ENCODE measurements around the gene LRFN3.
A peak's percentile ranks its signal among the peaks of the same experiment; 100 is the strongest.

LRFN3 gene

DNA sequence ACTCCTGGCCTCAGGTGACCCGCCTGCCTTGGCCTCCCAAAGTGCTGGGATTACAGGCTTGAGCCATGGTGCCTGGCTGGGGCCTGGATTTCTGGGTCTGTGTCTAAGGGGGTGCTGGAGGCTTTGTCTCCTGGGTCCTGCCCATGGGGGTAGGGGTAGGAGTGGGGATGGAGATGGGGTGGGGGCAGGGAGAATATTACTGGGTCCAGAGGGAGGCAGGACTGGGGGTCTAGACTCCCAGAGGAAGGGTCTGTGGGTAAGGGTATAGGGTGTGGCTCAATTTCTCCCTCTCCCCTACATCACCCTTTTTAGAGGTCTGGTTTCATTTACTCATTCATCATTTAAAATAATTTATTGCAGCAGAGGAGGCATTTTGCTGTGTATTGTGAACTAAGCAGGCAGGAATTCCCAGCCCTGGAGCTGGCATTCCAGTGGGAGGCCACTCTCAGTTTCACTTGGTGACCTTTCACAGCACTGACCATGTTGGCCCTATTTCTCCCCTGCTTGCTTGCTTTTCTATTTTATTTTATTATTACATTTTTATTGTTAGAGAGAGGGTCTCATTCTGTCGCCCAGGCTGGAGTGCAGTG, 35.0 kb upstream of the LRFN3 start:
- H3K4ac ChIP-seq (ENCODE audit: low read depth, low read length) = no peak overlapping the region
- no peak overlapping the region for H2BK120ac ChIP-seq (ENCODE audit: insufficient read depth, low read length, poor library complexity)
- no peak overlapping the region for H2BK5ac ChIP-seq (ENCODE audit: low read depth, low read length, poor library complexity)
- peak overlapping the region; percentile 94 for H2AK5ac ChIP-seq (ENCODE audit: low read length)
- H3K36me3 ChIP-seq (ENCODE audit: control insufficient read depth in 1 of 2, insufficient read depth in 2 of 2, low read length in 2 of 2) = peaks cover 17 to 23% of the 10 kb centered on the region in 2 experiments
- H3K9ac ChIP-seq (ENCODE audit: low read length) = no peak overlapping the region
- WGBS (ENCODE audit: extremely low coverage, insufficient coverage, insufficient read length) = no CpG with 5 or more reads among the region's 2 CpGs
- H3K23ac ChIP-seq (ENCODE audit: low read length) = no peak overlapping the region
- H3K79me1 ChIP-seq (ENCODE audit: low read length) = peaks cover 13% of the 10 kb centered on the region
- no peak overlapping the region for H3K14ac ChIP-seq (ENCODE audit: low read length)
- H3K18ac ChIP-seq (ENCODE audit: low read length) = peak overlapping the region; percentile 54
- peaks cover 13 to 24% of the 10 kb centered on the region in 2 experiments for H3K4me1 ChIP-seq (ENCODE audit: control insufficient read depth in 1 of 2, insufficient read depth in 2 of 2, low read length in 2 of 2)
- no peak overlapping the region for H3K27ac ChIP-seq (ENCODE audit: low read depth, low read length)
- no peak overlapping the region for H3K4me3 ChIP-seq (ENCODE audit: low read depth, low read length)
- no peak overlapping the region for H4K12ac ChIP-seq (ENCODE audit: low read depth, low read length)
- H2AFZ ChIP-seq (ENCODE audit: insufficient read depth, low read length, poor library complexity) = no peak overlapping the region
- peaks cover 8% of the 10 kb centered on the region for H3K79me2 ChIP-seq (ENCODE audit: control insufficient read depth, insufficient read depth, low read length, poor library complexity)
- peak overlapping the region; percentile 99 for H3K4me2 ChIP-seq (ENCODE audit: low read length)
- no peak overlapping the region for H2BK12ac ChIP-seq (ENCODE audit: low read length)
- peak overlapping the region; percentile 20 for H4K91ac ChIP-seq (ENCODE audit: low read depth, low read length)
- H3K27me3 ChIP-seq (ENCODE audit: insufficient read depth, low read length) = no peaks in the 10 kb centered on the region
- DNase-seq = peak; percentile 71 to 86
- H4K8ac ChIP-seq (ENCODE audit: low read depth, low read length) = peak overlapping the region; percentile 84
- no peaks in the 10 kb centered on the region for H3K9me3 ChIP-seq (ENCODE audit: insufficient read depth, low read depth, low read length)

- peak in 1 of 2 donors; percentile 53 for DNase-seq
- peak within 1 kb of the TSS; percentile 25 for H4K91ac ChIP-seq (ENCODE audit: low read depth, low read length)
- peak within 1 kb of the TSS; percentile 47 for H3K14ac ChIP-seq (ENCODE audit: low read length)
- H3K9me3 ChIP-seq (ENCODE audit: insufficient read depth, low read depth, low read length) = no peaks in the 10 kb centered on the region
- H2AFZ ChIP-seq (ENCODE audit: insufficient read depth, low read length, poor library complexity) = peak within 1 kb of the TSS; percentile 42
- no peak within 1 kb of the TSS for H3K4ac ChIP-seq (ENCODE audit: low read depth, low read length)
- H3K4me2 ChIP-seq (ENCODE audit: low read length) = peak within 1 kb of the TSS; percentile 60
- peaks cover 8% of the 10 kb centered on the region for H3K79me2 ChIP-seq (ENCODE audit: control insufficient read depth, insufficient read depth, low read length, poor library complexity)
- no peak within 1 kb of the TSS for H3K18ac ChIP-seq (ENCODE audit: low read length)
- WGBS (ENCODE audit: extremely low coverage, insufficient coverage, insufficient read length) = no CpG with 5 or more reads among the region's 6 CpGs
- H3K36me3 ChIP-seq (ENCODE audit: control insufficient read depth in 1 of 2, insufficient read depth in 2 of 2, low read length in 2 of 2) = peaks cover 8 to 14% of the 10 kb centered on the region in 2 experiments
- H2BK12ac ChIP-seq (ENCODE audit: low read length) = peak within 1 kb of the TSS; percentile 7
- peak within 1 kb of the TSS; percentile 94 for H4K12ac ChIP-seq (ENCODE audit: low read depth, low read length)
- H3K27ac ChIP-seq (ENCODE audit: low read depth, low read length) = no peak within 1 kb of the TSS
- peak within 1 kb of the TSS; percentile 88 for H4K8ac ChIP-seq (ENCODE audit: low read depth, low read length)
- peak within 1 kb of the TSS; percentile 9 for H2AK5ac ChIP-seq (ENCODE audit: low read length)
- H3K4me3 ChIP-seq (ENCODE audit: low read depth, low read length) = no peak within 1 kb of the TSS
- H3K4me1 ChIP-seq (ENCODE audit: control insufficient read depth in 1 of 2, insufficient read depth in 2 of 2, low read length in 2 of 2) = peaks cover 13 to 24% of the 10 kb centered on the region in 2 experiments
- H3K27me3 ChIP-seq (ENCODE audit: insufficient read depth, low read length) = no peaks in the 10 kb centered on the region
- H3K23ac ChIP-seq (ENCODE audit: low read length) = no peak within 1 kb of the TSS
- no peak within 1 kb of the TSS for H2BK5ac ChIP-seq (ENCODE audit: low read depth, low read length, poor library complexity)
- peaks cover 13% of the 10 kb centered on the region for H3K79me1 ChIP-seq (ENCODE audit: low read length)
- H3K9ac ChIP-seq (ENCODE audit: low read length) = no peak within 1 kb of the TSS
- H2BK120ac ChIP-seq (ENCODE audit: insufficient read depth, low read length, poor library complexity) = peak within 1 kb of the TSS; percentile 50
Measured at GRCh38 chr19:35901854-35902661, 34.1 kb upstream of the LRFN3 start, which contains the start of gene HCST. Gene HCST (plus strand): TSS chr19:35902529. CDS start chr19:35902594, 65 bp downstream.

GRCh38 chr19:35902870-35903475, 33.2 kb upstream of the LRFN3 start:
- H4K8ac ChIP-seq (ENCODE audit: low read depth, low read length) = peak overlapping the region; percentile 88
- peaks cover 0 to 5% of the 10 kb centered on the region in 2 experiments for H3K36me3 ChIP-seq (ENCODE audit: control insufficient read depth in 1 of 2, insufficient read depth in 2 of 2, low read length in 2 of 2)
- H3K4me1 ChIP-seq (ENCODE audit: control insufficient read depth in 1 of 2, insufficient read depth in 2 of 2, low read length in 2 of 2) = peaks cover 13 to 24% of the 10 kb centered on the region in 2 experiments
- no peak overlapping the region for H3K4ac ChIP-seq (ENCODE audit: low read depth, low read length)
- no peak overlapping the region for H2AK5ac ChIP-seq (ENCODE audit: low read length)
- peaks cover 13% of the 10 kb centered on the region for H3K79me1 ChIP-seq (ENCODE audit: low read length)
- DNase-seq = no peak
- no peak overlapping the region for H3K27ac ChIP-seq (ENCODE audit: low read depth, low read length)
- peak overlapping the region; percentile 42 for H2AFZ ChIP-seq (ENCODE audit: insufficient read depth, low read length, poor library complexity)
- peak overlapping the region; percentile 60 for H3K4me2 ChIP-seq (ENCODE audit: low read length)
- H3K27me3 ChIP-seq (ENCODE audit: insufficient read depth, low read length) = no peaks in the 10 kb centered on the region
- H3K18ac ChIP-seq (ENCODE audit: low read length) = no peak overlapping the region
- peak overlapping the region; percentile 47 for H3K14ac ChIP-seq (ENCODE audit: low read length)
- no CpG with 5 or more reads among the region's 10 CpGs for WGBS (ENCODE audit: extremely low coverage, insufficient coverage, insufficient read length)
- H2BK12ac ChIP-seq (ENCODE audit: low read length) = no peak overlapping the region
- no peak overlapping the region for H3K23ac ChIP-seq (ENCODE audit: low read length)
- H3K4me3 ChIP-seq (ENCODE audit: low read depth, low read length) = no peak overlapping the region
- peak overlapping the region; percentile 50 for H2BK120ac ChIP-seq (ENCODE audit: insufficient read depth, low read length, poor library complexity)
- no peak overlapping the region for H3K9ac ChIP-seq (ENCODE audit: low read length)
- peak overlapping the region; percentile 94 for H4K12ac ChIP-seq (ENCODE audit: low read depth, low read length)
- peaks cover 8% of the 10 kb centered on the region for H3K79me2 ChIP-seq (ENCODE audit: control insufficient read depth, insufficient read depth, low read length, poor library complexity)
- peak overlapping the region; percentile 25 for H4K91ac ChIP-seq (ENCODE audit: low read depth, low read length)
- no peaks in the 10 kb centered on the region for H3K9me3 ChIP-seq (ENCODE audit: insufficient read depth, low read depth, low read length)
- H2BK5ac ChIP-seq (ENCODE audit: low read depth, low read length, poor library complexity) = no peak overlapping the region

DNA sequence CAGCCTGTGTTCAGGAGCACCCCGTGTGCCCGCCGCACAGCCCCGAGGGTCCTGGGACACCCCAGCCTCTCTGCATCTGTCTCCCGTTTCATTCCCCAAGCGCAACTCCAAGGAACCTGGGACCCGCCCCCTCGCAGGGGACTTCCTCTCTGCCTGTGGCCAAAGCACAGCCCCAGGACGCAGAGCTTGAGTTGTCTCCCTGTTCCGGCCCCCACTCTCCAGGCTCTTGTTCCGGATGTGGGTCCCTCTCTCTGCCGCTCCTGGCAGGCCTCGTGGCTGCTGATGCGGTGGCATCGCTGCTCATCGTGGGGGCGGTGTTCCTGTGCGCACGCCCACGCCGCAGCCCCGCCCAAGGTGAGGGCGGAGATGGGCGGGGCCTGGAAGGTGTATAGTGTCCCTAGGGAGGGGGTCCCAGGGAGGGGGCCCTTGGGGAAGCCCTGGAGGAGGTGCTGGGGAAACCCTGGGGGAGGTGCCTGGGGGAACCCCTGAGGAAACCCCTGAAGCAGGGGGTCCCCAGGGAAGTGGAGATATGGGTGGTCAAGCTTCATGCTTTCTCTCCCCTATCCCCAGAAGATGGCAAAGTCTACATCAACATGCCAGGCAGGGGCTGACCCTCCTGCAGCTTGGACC, 32.5 kb upstream of the LRFN3 start:
- H4K12ac ChIP-seq (ENCODE audit: low read depth, low read length) = peak overlapping the region; percentile 94
- H4K8ac ChIP-seq (ENCODE audit: low read depth, low read length) = peak overlapping the region; percentile 88
- H2BK120ac ChIP-seq (ENCODE audit: insufficient read depth, low read length, poor library complexity) = peak overlapping the region; percentile 50
- H3K79me2 ChIP-seq (ENCODE audit: control insufficient read depth, insufficient read depth, low read length, poor library complexity) = peaks cover 8% of the 10 kb centered on the region
- no peaks in the 10 kb centered on the region for H3K9me3 ChIP-seq (ENCODE audit: insufficient read depth, low read depth, low read length)
- H3K27me3 ChIP-seq (ENCODE audit: insufficient read depth, low read length) = no peaks in the 10 kb centered on the region
- no peak overlapping the region for H2BK12ac ChIP-seq (ENCODE audit: low read length)
- H3K18ac ChIP-seq (ENCODE audit: low read length) = no peak overlapping the region
- WGBS (ENCODE audit: extremely low coverage, insufficient coverage, insufficient read length) = no CpG with 5 or more reads among the region's 24 CpGs
- DNase-seq = peak; percentile 91 to 97
- peak overlapping the region; percentile 60 for H3K4me2 ChIP-seq (ENCODE audit: low read length)
- peaks cover 13% of the 10 kb centered on the region for H3K79me1 ChIP-seq (ENCODE audit: low read length)
- no peak overlapping the region for H2AK5ac ChIP-seq (ENCODE audit: low read length)
- H3K27ac ChIP-seq (ENCODE audit: low read depth, low read length) = no peak overlapping the region
- peak overlapping the region; percentile 25 for H4K91ac ChIP-seq (ENCODE audit: low read depth, low read length)
- H3K9ac ChIP-seq (ENCODE audit: low read length) = no peak overlapping the region
- peak overlapping the region; percentile 47 for H3K14ac ChIP-seq (ENCODE audit: low read length)
- no peak overlapping the region for H3K4me3 ChIP-seq (ENCODE audit: low read depth, low read length)
- H2AFZ ChIP-seq (ENCODE audit: insufficient read depth, low read length, poor library complexity) = peak overlapping the region; percentile 42
- peaks cover 13 to 21% of the 10 kb centered on the region in 2 experiments for H3K4me1 ChIP-seq (ENCODE audit: control insufficient read depth in 1 of 2, insufficient read depth in 2 of 2, low read length in 2 of 2)
- no peak overlapping the region for H2BK5ac ChIP-seq (ENCODE audit: low read depth, low read length, poor library complexity)
- no peak overlapping the region for H3K4ac ChIP-seq (ENCODE audit: low read depth, low read length)
- no peaks in the 10 kb centered on the region for H3K36me3 ChIP-seq (ENCODE audit: control insufficient read depth in 1 of 2, insufficient read depth in 2 of 2, low read length in 2 of 2)
- H3K23ac ChIP-seq (ENCODE audit: low read length) = no peak overlapping the region
